H1 (cell line): ENCODE measurements around the gene CTNS.

Source experiments
- BCL11A ChIP-seq, 2 experiments: IDR thresholded peaks; one replicate each; pipeline ENCODE4 v1.6.1; 2011; ENCODE audit warnings: low read depth in 2 of 2, low read length in 2 of 2, mild to moderate bottlenecking in 2 of 2
- BRCA1 ChIP-seq: IDR thresholded peaks from 2 replicates; pipeline ENCODE4 v1.6.1; 2012; ENCODE audit warnings: low read depth, low read length, improper control_type of control experiment
- CHD2 ChIP-seq: IDR thresholded peaks from 2 replicates; pipeline ENCODE4 v1.6.1; 2012; ENCODE audit warnings: low read length, improper control_type of control experiment
- E2F6 ChIP-seq: IDR thresholded peaks from 2 replicates; pipeline ENCODE4 v1.6.1; 2012; ENCODE audit warnings: inconsistent platforms
- JUND ChIP-seq: IDR thresholded peaks from 2 replicates; pipeline ENCODE4 v1.6.1; 2011; ENCODE audit warnings: mild to moderate bottlenecking, improper control_type of control experiment, low read length
- MAX ChIP-seq: IDR thresholded peaks from 2 replicates; pipeline ENCODE4 v1.6.1; 2012; ENCODE audit warnings: inconsistent platforms
- POLR2AphosphoS5 ChIP-seq: IDR thresholded peaks from 2 replicates; pipeline ENCODE4 v1.6.1; 2011; ENCODE audit warnings: low read depth, low read length
- RAD21 ChIP-seq, 2 experiments: IDR thresholded peaks in 1 of 2; conservative IDR thresholded peaks in 1 of 2; 2 replicates each; pipeline ENCODE4 v1.6.1; 2011; ENCODE audit warnings: low read depth in 2 of 2, low read length in 2 of 2, improper control_type of control experiment in 1 of 2, inconsistent platforms in 1 of 2, mild to moderate bottlenecking in 1 of 2, moderate library complexity in 1 of 2
- TAF1 ChIP-seq: IDR thresholded peaks from 2 replicates; pipeline ENCODE4 v1.6.1; 2011; ENCODE audit warnings: mild to moderate bottlenecking, low read depth, low read length
- YY1 ChIP-seq: IDR thresholded peaks from 2 replicates; pipeline ENCODE4 v1.6.1; 2011; ENCODE audit warnings: low read depth, mild to moderate bottlenecking, low read length
- TF ChIP-seq, protein P1 (sequence below): IDR thresholded peaks from 2 replicates; pipeline ENCODE4 v1.6.1; 2012; ENCODE audit warnings: low read length, inconsistent platforms
- TF ChIP-seq, protein P2 (sequence below), 3 experiments: IDR thresholded peaks; 1 replicate in 2 of 3; 2 replicates in 1 of 3; pipeline versions ENCODE4 v1.5.1 to v1.6.1; 2011; ENCODE audit warnings: low read length in 3 of 3, mild to moderate bottlenecking in 3 of 3, inconsistent platforms in 2 of 3, low read depth in 1 of 3, moderate library complexity in 1 of 3; ENCODE audit not compliant: insufficient read depth in 1 of 3; ENCODE audit errors: control extremely low read depth in 1 of 3

GRCh38 chr17:3641014-3641413 lies 4.5 kb downstream of the CTNS start:
- TF ChIP-seq RAD21 (IDR thresholded peaks at IDR 0.05 in 1 of 2, conservative IDR thresholded peaks at IDR 0.05 in 1 of 2; ENCODE audit: low read depth in 2 of 2, low read length in 2 of 2) (no peak), POLR2AphosphoS5 (no peak), TAF1 (no peak), BRCA1 (no peak), YY1 (no peak), BCL11A (IDR thresholded peaks at IDR 0.05; ENCODE audit: low read depth in 2 of 2, low read length in 2 of 2) (no peak), MAX (no peak), E2F6 (no peak), JUND (no peak), CHD2 (no peak)
- TF ChIP-seq, protein P1, sequence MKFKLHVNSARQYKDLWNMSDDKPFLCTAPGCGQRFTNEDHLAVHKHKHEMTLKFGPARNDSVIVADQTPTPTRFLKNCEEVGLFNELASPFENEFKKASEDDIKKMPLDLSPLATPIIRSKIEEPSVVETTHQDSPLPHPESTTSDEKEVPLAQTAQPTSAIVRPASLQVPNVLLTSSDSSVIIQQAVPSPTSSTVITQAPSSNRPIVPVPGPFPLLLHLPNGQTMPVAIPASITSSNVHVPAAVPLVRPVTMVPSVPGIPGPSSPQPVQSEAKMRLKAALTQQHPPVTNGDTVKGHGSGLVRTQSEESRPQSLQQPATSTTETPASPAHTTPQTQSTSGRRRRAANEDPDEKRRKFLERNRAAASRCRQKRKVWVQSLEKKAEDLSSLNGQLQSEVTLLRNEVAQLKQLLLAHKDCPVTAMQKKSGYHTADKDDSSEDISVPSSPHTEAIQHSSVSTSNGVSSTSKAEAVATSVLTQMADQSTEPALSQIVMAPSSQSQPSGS, result no peak
- TF ChIP-seq, protein P2, sequence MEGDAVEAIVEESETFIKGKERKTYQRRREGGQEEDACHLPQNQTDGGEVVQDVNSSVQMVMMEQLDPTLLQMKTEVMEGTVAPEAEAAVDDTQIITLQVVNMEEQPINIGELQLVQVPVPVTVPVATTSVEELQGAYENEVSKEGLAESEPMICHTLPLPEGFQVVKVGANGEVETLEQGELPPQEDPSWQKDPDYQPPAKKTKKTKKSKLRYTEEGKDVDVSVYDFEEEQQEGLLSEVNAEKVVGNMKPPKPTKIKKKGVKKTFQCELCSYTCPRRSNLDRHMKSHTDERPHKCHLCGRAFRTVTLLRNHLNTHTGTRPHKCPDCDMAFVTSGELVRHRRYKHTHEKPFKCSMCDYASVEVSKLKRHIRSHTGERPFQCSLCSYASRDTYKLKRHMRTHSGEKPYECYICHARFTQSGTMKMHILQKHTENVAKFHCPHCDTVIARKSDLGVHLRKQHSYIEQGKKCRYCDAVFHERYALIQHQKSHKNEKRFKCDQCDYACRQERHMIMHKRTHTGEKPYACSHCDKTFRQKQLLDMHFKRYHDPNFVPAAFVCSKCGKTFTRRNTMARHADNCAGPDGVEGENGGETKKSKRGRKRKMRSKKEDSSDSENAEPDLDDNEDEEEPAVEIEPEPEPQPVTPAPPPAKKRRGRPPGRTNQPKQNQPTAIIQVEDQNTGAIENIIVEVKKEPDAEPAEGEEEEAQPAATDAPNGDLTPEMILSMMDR (IDR thresholded peaks at IDR 0.05; ENCODE audit: control extremely low read depth in 1 of 3, insufficient read depth in 1 of 3, low read depth in 1 of 3, low read length in 3 of 3), result no peak
